ENCODE data around the gene ARFGAP3.

The ARFGAP3 gene

GRCh38 chr22:42891696-42892095 is 34.6 kb upstream of the ARFGAP3 start:
- H3K4me3 ChIP-seq (ENCODE audit: low read length), result no peak overlapping the region
- no peaks in the 10 kb centered on the region for H3K27me3 ChIP-seq (replicated peaks; ENCODE audit: insufficient read depth, low read length)
- H3K9me3 ChIP-seq (replicated peaks; ENCODE audit: insufficient read depth, low read length), result no peaks in the 10 kb centered on the region
- no peaks in the 10 kb centered on the region for H3K9me2 ChIP-seq (replicated peaks; ENCODE audit: insufficient read depth, low read length)
- H3K4me1 ChIP-seq (ENCODE audit: low read length), result no peaks in the 10 kb centered on the region
- no peak overlapping the region for H3K9ac ChIP-seq (ENCODE audit: low read length)
- no peak overlapping the region for H2AFZ ChIP-seq (ENCODE audit: low read length)
- no peaks in the 10 kb centered on the region for H3F3A ChIP-seq (ENCODE audit: insufficient read depth, low read length)
- H3K27ac ChIP-seq (ENCODE audit: low read length), result no peak overlapping the region
- no peaks in the 10 kb centered on the region for H4K20me1 ChIP-seq (ENCODE audit: insufficient read depth, low read length)
- TF ChIP-seq CTCF (IDR thresholded peaks at IDR 0.05; ENCODE audit: low read length), result no peak
- no peak for TF ChIP-seq EZH2phosphoT487 (IDR thresholded peaks at IDR 0.05; ENCODE audit: low read length)
- no peak for TF ChIP-seq EZH2 (optimal IDR thresholded peaks at IDR 0.05; ENCODE audit: low read depth, low read length)
- no peak overlapping the region for H3K4me2 ChIP-seq (ENCODE audit: low read depth, low read length)
- H3K79me2 ChIP-seq (ENCODE audit: low read length), result no peaks in the 10 kb centered on the region
- no peaks in the 10 kb centered on the region for H3K36me3 ChIP-seq (replicated peaks; ENCODE audit: insufficient read depth, low read length)
- DNase-seq, result no peak

- Histone ChIP-seq H3K9me2 (replicated peaks; ENCODE audit: insufficient read depth, low read length) (no peaks in the 10 kb centered on the region), H3K79me2 (ENCODE audit: low read length) (no peaks in the 10 kb centered on the region), H3K9ac (ENCODE audit: low read length) (no peak overlapping the region), H3K4me3 (ENCODE audit: low read length) (no peak overlapping the region), H3K4me2 (ENCODE audit: low read depth, low read length) (no peak overlapping the region), H3K27me3 (replicated peaks; ENCODE audit: insufficient read depth, low read length) (no peaks in the 10 kb centered on the region), H3F3A (ENCODE audit: insufficient read depth, low read length) (no peaks in the 10 kb centered on the region), H3K36me3 (replicated peaks; ENCODE audit: insufficient read depth, low read length) (no peaks in the 10 kb centered on the region), H3K9me3 (replicated peaks; ENCODE audit: insufficient read depth, low read length) (no peaks in the 10 kb centered on the region), H4K20me1 (ENCODE audit: insufficient read depth, low read length) (no peaks in the 10 kb centered on the region), H3K4me1 (ENCODE audit: low read length) (no peaks in the 10 kb centered on the region), H3K27ac (ENCODE audit: low read length) (no peak overlapping the region), H2AFZ (ENCODE audit: low read length) (no peak overlapping the region)
- TF ChIP-seq EZH2 (optimal IDR thresholded peaks at IDR 0.05; ENCODE audit: low read depth, low read length) (no peak), CTCF (IDR thresholded peaks at IDR 0.05; ENCODE audit: low read length) (no peak), EZH2phosphoT487 (IDR thresholded peaks at IDR 0.05; ENCODE audit: low read length) (no peak)
- no peak for DNase-seq
Measured at GRCh38 chr22:42891008-42891407, 33.9 kb upstream of the ARFGAP3 start.

- H4K20me1 ChIP-seq (ENCODE audit: insufficient read depth, low read length), result no peaks in the 10 kb centered on the region
- no peak overlapping the region for H2AFZ ChIP-seq (ENCODE audit: low read length)
- no peaks in the 10 kb centered on the region for H3K9me2 ChIP-seq (replicated peaks; ENCODE audit: insufficient read depth, low read length)
- no peaks in the 10 kb centered on the region for H3K4me1 ChIP-seq (ENCODE audit: low read length)
- no peak overlapping the region for H3K4me2 ChIP-seq (ENCODE audit: low read depth, low read length)
- H3K36me3 ChIP-seq (replicated peaks; ENCODE audit: insufficient read depth, low read length), result no peaks in the 10 kb centered on the region
- no peaks in the 10 kb centered on the region for H3K27me3 ChIP-seq (replicated peaks; ENCODE audit: insufficient read depth, low read length)
- DNase-seq, result no peak
- no peak overlapping the region for H3K4me3 ChIP-seq (ENCODE audit: low read length)
- H3K9me3 ChIP-seq (replicated peaks; ENCODE audit: insufficient read depth, low read length), result no peaks in the 10 kb centered on the region
- no peaks in the 10 kb centered on the region for H3F3A ChIP-seq (ENCODE audit: insufficient read depth, low read length)
- TF ChIP-seq CTCF (IDR thresholded peaks at IDR 0.05; ENCODE audit: low read length), result no peak
- TF ChIP-seq EZH2phosphoT487 (IDR thresholded peaks at IDR 0.05; ENCODE audit: low read length), result no peak
- TF ChIP-seq EZH2 (optimal IDR thresholded peaks at IDR 0.05; ENCODE audit: low read depth, low read length), result no peak
- no peak overlapping the region for H3K27ac ChIP-seq (ENCODE audit: low read length)
- no peak overlapping the region for H3K9ac ChIP-seq (ENCODE audit: low read length)
- no peaks in the 10 kb centered on the region for H3K79me2 ChIP-seq (ENCODE audit: low read length)
Measured at GRCh38 chr22:42889304-42889703, 32.2 kb upstream of the ARFGAP3 start.

Measured in MM.1S (cell line).